Measurements from ENCODE around the gene TMED1. TPM values are rescaled to one million over a fixed set of nuclear protein-coding genes. Genes with fewer than 3 reads are reported as not detected.

The TMED1 gene
- total and polyA plus RNA-seq, 11 donors: 27.0 to 76.5 (median 35.8) TPM

- peak overlapping the region in 11 of 12 donors; percentile 3 to 89 (median 67) for H3K27ac ChIP-seq
- 60 to 87% (median 64%) methylated on average over 6 to 10 of the region's 10 CpGs for WGBS, 4 donors
- peaks cover 0 to 69% (median 40%) of the 10 kb centered on the region in 12 donors for H3K4me1 ChIP-seq
- H3K9me3 ChIP-seq: no peaks in the 10 kb centered on the region
- no peak for TF ChIP-seq POLR2A (IDR thresholded peaks at IDR 0.05)
- TF ChIP-seq, protein P1, sequence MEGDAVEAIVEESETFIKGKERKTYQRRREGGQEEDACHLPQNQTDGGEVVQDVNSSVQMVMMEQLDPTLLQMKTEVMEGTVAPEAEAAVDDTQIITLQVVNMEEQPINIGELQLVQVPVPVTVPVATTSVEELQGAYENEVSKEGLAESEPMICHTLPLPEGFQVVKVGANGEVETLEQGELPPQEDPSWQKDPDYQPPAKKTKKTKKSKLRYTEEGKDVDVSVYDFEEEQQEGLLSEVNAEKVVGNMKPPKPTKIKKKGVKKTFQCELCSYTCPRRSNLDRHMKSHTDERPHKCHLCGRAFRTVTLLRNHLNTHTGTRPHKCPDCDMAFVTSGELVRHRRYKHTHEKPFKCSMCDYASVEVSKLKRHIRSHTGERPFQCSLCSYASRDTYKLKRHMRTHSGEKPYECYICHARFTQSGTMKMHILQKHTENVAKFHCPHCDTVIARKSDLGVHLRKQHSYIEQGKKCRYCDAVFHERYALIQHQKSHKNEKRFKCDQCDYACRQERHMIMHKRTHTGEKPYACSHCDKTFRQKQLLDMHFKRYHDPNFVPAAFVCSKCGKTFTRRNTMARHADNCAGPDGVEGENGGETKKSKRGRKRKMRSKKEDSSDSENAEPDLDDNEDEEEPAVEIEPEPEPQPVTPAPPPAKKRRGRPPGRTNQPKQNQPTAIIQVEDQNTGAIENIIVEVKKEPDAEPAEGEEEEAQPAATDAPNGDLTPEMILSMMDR (IDR thresholded peaks at IDR 0.05): no peak
- H3K4me3 ChIP-seq: no peak overlapping the region
- no peaks in the 10 kb centered on the region for H3K36me3 ChIP-seq
- peak in 3 of 5 donors; percentile 61 to 85 (median 69) for DNase-seq
- intact Hi-C loops (cut with DNase I): loop anchor here in 3 of 10 donors (5.0 kb wide), 1 partner anchor 51 kb away; the partner anchor contains the start of genes TIMM29 (in 3 of the 3) and YIPF2 (in 3 of the 3)
- peak; percentile 66 to 84 (median 76) for ATAC-seq
- no peaks in the 10 kb centered on the region for H3K27me3 ChIP-seq
Observed at GRCh38 chr19:10876459-10877240, 40.6 kb upstream of the TMED1 start.

GRCh38 chr19:10874024-10874423 lies 38.0 kb upstream of the TMED1 start:
- no peak for TF ChIP-seq POLR2A (IDR thresholded peaks at IDR 0.05)
- TF ChIP-seq, protein P1 (IDR thresholded peaks at IDR 0.05): no peak
- Histone ChIP-seq H3K27ac (no peak overlapping the region), H3K4me1 (peaks cover 0 to 68% (median 31%) of the 10 kb centered on the region in 12 donors), H3K9me3 (no peaks in the 10 kb centered on the region), H3K36me3 (no peaks in the 10 kb centered on the region), H3K4me3 (no peak overlapping the region), H3K27me3 (no peaks in the 10 kb centered on the region)
- ATAC-seq (no peak), DNase-seq (no peak)
- intact Hi-C loops (cut with DNase I): loop anchor here in 1 of 10 donors (5.0 kb wide), 1 partner anchor 53 kb away; the partner anchor contains the start of genes TIMM29 and YIPF2
- WGBS, 4 donors: 93 to 95% (median 95%) methylated on average over 1 of the region's 1 CpG

DNA sequence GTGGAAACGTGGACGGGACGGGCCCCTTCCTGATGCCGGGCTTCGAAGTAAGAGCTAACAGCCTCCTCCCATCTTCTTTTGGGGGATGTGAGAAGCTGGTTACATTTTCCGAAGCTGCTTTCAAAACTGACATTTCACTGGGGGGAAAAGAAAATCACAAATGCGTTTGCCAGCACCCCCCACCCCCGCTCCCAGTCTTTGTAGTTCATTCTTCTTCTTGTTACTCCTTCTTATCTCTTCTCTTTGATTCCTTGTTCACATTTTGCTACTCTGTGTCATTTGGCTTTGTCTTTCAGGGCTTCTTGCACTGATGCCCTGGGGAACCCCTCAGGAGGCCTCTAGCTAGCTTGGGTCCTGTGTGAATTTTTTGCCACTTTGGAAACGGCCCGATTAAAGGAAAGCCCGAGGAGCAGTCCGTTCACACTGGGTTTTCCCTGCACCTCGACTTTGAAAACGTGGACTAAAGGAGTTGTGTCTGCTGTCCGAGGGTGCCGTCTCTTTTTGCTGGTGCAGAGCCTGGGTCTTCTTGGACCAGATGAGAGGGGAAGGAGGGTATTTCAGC lies 36.6 kb upstream of the TMED1 start:
- Histone ChIP-seq H3K9me3 (no peaks in the 10 kb centered on the region), H3K27me3 (no peaks in the 10 kb centered on the region), H3K4me1 (peaks cover 0 to 65% (median 31%) of the 10 kb centered on the region in 12 donors), H3K36me3 (no peaks in the 10 kb centered on the region), H3K27ac (peak overlapping the region in 10 of 12 donors; percentile 64 to 87 (median 80)), H3K4me3 (peak overlapping the region; percentile 53 to 96 (median 76))
- ATAC-seq (no peak), DNase-seq (no peak)
- no peak for TF ChIP-seq POLR2A (IDR thresholded peaks at IDR 0.05)
- intact Hi-C loops (cut with DNase I): loop anchor here in 3 of 10 donors (2.0 to 5.0 kb wide), 2 partner anchors 55 to 56 kb away; partner anchors contain the start of genes TIMM29 (in 3 of the 3) and YIPF2 (in 3 of the 3)
- WGBS, 4 donors: 15 to 18% (median 17%) methylated on average over 16 of the region's 16 CpGs

DNA sequence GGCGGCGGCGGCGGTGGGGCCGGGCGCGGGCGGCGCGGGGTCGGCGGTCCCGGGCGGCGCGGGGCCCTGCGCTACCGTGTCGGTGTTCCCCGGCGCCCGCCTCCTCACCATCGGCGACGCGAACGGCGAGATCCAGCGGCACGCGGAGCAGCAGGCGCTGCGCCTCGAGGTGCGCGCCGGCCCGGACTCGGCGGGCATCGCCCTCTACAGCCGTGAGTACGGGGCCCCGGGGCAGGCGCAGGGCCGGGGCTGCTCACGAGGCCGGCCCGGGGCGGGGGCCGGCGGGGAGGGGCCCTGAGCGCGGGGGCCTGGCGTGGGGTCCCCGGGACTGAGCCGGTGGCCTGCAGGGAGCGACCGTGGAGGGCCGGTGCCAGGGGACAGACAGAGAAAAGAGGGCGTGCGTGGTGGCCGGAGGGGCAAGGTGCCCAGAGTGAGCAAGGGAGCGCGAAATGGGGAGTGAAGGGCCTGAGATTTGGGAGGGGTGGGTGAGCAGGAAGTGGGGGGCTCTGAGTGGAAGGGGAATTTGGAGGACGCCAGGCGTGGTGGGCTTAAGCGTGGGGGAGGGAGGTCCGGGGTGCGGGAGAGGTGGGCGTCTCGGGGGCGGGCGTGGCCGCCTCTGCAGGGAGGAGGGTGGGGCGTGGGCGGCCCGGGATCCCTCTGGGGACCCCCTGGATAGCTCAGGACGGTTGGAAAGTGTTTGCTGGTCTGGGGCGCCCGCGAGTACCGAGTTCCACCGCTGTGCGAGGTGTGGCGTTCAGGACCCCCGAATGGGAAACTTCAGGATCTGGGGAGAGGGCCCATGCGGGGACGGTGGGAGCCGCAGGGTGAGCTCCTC lies 35.9 kb upstream of the TMED1 start:
- no peaks in the 10 kb centered on the region for H3K9me3 ChIP-seq
- peaks cover 0 to 60% (median 26%) of the 10 kb centered on the region in 12 donors for H3K4me1 ChIP-seq
- peak overlapping the region; percentile 53 to 96 (median 76) for H3K4me3 ChIP-seq
- intact Hi-C loops (cut with DNase I): loop anchor here in 6 of 10 donors (1.0 to 5.0 kb wide), 5 partner anchors 35 to 58 kb away; partner anchors contain the start of genes TIMM29 (in 4 of the 6), YIPF2 (in 4 of the 6) and TMED1 (in 3 of the 6)
- ATAC-seq (peak in 1 of 4 donors; percentile 1), DNase-seq (peak; percentile 49 to 80 (median 55))
- H3K27ac ChIP-seq: peak overlapping the region in 11 of 12 donors; percentile 64 to 87 (median 79)
- TF ChIP-seq, protein P1 (IDR thresholded peaks at IDR 0.05): peak in 1 of 12 donors; percentile 11
- no peak for TF ChIP-seq POLR2A (IDR thresholded peaks at IDR 0.05)
- H3K27me3 ChIP-seq: no peaks in the 10 kb centered on the region
- WGBS, 4 donors: 1 to 2% (median 1%) methylated on average over 44 to 90 of the region's 90 CpGs
- no peaks in the 10 kb centered on the region for H3K36me3 ChIP-seq

Measured in heart left ventricle (tissue), 16 donors.